Measurements from ENCODE around the gene CHD6. TPM values are rescaled to one million over a fixed set of nuclear protein-coding genes. Genes with fewer than 3 reads are reported as not detected.
A peak's percentile ranks its signal among the peaks of the same experiment; 100 is the strongest.

The CHD6 gene, protein sequence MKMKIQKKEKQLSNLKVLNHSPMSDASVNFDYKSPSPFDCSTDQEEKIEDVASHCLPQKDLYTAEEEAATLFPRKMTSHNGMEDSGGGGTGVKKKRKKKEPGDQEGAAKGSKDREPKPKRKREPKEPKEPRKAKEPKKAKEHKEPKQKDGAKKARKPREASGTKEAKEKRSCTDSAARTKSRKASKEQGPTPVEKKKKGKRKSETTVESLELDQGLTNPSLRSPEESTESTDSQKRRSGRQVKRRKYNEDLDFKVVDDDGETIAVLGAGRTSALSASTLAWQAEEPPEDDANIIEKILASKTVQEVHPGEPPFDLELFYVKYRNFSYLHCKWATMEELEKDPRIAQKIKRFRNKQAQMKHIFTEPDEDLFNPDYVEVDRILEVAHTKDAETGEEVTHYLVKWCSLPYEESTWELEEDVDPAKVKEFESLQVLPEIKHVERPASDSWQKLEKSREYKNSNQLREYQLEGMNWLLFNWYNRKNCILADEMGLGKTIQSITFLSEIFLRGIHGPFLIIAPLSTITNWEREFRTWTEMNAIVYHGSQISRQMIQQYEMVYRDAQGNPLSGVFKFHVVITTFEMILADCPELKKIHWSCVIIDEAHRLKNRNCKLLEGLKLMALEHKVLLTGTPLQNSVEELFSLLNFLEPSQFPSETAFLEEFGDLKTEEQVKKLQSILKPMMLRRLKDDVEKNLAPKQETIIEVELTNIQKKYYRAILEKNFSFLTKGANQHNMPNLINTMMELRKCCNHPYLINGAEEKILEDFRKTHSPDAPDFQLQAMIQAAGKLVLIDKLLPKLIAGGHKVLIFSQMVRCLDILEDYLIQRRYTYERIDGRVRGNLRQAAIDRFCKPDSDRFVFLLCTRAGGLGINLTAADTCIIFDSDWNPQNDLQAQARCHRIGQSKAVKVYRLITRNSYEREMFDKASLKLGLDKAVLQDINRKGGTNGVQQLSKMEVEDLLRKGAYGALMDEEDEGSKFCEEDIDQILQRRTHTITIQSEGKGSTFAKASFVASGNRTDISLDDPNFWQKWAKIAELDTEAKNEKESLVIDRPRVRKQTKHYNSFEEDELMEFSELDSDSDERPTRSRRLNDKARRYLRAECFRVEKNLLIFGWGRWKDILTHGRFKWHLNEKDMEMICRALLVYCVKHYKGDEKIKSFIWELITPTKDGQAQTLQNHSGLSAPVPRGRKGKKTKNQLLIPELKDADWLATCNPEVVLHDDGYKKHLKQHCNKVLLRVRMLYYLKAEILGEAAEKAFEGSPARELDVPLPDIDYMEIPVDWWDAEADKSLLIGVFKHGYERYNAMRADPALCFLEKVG (N-terminal part only)
- total RNA-seq (ENCODE audit: insufficient read depth, low replicate concordance), result 26.7 TPM

DNA sequence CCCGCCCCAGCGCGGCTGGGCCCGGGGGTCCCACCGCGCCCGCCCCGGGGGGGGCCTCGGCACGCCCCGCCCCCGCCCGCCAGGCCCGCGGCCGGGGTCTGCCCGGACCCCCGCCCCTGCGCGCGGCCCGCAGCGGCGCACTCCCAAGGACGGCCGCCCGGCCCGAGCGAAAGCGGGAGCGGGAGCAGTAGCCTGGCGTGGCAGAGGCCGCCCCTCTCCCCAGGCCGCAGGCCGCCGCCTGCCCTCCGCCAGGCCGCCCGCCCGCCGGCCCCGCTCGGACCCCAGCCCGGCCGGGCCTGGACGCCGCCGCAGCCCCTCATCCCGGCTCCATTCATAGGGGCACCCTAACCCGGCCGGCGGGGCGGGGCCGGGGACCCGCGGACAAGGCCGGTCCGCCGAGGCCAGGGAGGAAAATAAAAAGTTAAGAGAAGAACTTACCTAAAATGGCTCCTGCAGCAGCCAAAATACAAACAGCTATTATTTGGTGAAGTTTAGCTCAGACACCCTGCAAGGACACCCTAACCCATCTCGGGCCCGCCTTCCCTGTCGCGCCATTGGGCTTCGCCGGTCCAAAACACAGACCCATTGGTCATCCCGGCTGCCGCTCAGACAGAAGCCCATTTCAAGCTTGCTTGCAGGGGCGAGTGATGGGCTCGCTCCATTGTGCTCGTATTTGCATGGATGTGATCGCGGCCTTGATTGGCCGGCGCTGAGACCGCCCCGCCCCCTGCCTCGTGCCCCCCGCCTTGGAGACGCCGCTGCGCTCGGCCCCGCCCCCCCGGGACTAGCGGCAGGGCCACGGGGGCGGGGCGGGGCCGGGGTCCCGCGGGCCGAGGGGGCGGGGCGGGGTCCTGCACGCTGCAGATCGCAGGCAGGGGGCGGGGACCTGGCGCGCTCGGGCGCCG, at the start of gene CHD6:
TSS of gene CHD6 (minus strand) at position 476 of the 905 bp plus-strand sequence. CDS start 67,040 bp downstream, outside the sequence.
- peak; percentile 100 for DNase-seq (ENCODE audit: low spot score)

DNA sequence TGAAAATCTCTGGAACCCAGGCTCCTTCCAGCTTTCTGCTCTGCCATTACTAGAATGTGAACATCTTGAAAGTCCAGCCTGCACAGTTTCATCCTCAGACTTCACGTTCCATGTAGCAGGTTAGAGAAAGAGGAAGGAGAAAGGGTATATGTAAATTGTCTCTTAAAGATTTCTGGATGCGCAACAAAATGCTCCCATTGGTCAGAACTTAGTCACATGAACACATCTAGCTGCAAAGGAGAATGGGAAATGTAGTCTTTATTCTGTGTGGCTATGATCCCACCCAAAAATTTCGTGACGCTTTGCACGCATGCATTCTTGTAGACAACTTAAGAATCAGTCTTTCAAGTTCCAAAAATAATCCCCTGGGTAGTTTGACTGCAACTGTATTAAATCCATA, 46.4 kb upstream of the CHD6 start:
- DNase-seq (ENCODE audit: low spot score), result no peak

DNA sequence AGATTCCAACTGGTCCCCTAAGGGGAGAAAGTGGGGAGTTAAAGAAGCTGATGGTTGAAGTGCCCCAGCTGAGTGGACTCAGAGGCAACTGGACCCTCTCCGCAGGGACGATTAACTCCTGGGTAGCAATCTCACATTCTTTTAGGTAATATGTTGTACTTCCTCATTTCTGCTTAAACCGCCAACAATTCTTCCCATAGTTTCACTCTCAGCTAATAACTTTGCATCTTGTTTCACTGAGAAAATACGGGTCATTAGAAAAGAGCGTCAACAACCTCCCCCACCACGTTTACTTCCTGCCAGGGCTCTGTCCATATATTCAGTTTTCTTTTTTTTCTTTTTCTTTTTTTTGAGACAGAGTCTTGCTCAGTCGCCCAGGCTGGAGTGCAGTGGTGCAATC, 39.5 kb upstream of the CHD6 start:
- DNase-seq (ENCODE audit: low spot score), result no peak

GRCh38 chr20:41655962-41656618, 37.9 kb upstream of the CHD6 start:
- DNase-seq (ENCODE audit: low spot score), result no peak

- peak; percentile 13 for DNase-seq (ENCODE audit: low spot score)
Observed at GRCh38 chr20:41654884-41655283, 36.7 kb upstream of the CHD6 start.

DNA sequence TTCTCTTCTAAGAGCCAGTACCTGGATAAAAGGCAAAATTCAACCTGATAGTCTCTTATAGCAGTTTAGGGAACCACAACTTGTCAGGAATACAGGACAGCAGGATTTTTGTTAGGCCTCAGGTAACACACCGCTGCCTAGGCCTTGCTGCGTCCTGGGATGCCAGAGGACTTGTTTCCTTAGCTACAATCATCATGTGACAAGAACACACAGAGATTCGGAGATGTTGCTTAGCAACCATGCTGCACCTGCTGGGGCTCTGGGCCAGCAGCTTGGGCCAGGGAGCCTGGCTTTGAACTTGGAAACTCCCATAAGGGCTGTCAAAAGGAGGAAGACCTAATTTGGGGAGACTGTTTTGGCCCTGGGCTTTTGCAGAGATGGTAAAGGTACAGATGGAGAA, 36.1 kb upstream of the CHD6 start:
- no peak for DNase-seq (ENCODE audit: low spot score)

- peak; percentile 35 for DNase-seq (ENCODE audit: low spot score)
Observed at GRCh38 chr20:41650231-41650948, 32.2 kb upstream of the CHD6 start.

DNA sequence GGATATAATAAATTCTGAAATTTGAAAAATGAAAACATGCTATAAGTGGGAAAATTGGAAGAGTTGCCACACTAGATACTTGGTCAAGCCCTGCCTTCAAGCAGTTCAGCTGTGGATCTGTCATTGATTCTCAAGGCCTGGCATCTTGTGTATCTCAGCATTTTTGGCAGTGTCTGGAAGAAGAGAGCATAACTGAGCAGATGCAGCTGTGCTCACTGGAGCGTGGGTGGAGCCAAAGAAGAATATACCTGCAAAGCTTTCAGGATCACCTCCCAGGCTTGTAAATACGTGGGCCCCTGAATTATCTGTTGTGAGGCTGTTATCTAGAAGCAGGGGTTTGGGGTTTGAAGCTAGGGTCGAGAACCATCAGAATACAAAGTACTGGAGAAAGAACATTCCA, 31.3 kb upstream of the CHD6 start:
- DNase-seq (ENCODE audit: low spot score), result peak; percentile 12

DNA sequence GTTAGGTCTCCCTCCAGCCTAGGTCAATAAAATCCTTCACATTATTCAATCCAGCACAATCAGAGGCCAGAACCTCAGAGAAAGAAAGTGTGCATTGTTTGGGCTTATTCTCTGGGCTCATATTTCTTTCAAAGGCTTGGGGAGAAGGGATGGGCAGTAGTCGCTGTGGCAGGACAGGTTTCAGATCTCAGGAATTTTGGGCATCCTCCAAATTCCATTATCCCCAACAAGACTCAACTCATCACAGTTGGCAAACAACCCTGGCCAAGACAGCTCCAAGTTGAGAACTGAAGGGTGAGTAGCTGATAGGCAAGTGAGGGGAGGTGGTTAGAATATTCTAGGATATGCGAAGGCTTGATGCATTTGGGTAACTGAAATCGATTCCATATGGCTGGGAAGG, 27.2 kb upstream of the CHD6 start:
- DNase-seq (ENCODE audit: low spot score), result no peak

GRCh38 chr20:41643504-41643938, 25.3 kb upstream of the CHD6 start:
- peak; percentile 76 for DNase-seq (ENCODE audit: low spot score)

DNA sequence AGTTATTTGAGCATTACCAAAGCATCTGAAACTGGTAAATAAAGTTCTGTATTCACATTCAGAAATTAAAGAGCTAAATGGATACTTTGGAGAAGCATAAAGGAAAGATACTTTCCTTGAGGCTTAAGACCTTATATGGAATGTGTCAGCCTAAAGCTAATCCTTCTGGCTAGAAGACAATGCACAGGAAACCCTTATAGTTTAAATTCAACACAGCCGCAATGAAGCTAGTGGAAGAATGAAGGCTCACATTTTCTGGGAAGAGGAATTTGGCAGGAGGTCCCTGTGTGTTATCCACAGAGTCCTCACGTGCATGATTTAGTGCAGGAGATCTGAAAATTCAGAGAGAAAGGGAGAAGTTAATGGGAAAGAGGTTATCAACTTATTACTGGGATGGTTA, 21.5 kb upstream of the CHD6 start:
- DNase-seq (ENCODE audit: low spot score), result no peak

GRCh38 chr20:41638456-41638855, 20.3 kb upstream of the CHD6 start:
- no peak for DNase-seq (ENCODE audit: low spot score)

DNA sequence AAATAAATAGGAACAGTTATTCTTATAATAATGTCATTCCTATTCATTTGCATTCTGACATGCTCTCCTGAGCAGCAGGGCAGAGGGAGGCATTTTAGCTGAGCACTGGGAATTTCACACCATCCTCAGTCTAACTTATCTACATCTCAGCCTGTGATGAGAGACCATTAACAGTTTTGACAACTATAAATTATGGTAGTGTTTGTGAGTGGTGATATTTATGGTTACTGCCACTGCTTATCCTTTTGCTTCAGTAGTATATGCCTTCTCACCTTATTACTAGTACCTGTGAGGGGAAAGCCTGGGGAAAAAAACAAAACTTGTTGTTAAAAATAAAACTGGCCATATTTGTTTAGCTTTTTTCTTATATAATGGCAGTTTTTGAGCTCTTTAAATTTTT, 17.0 kb upstream of the CHD6 start:
- no peak for DNase-seq (ENCODE audit: low spot score)

GRCh38 chr20:41632896-41633295, 14.7 kb upstream of the CHD6 start:
- no peak for DNase-seq (ENCODE audit: low spot score)

GRCh38 chr20:41631826-41632225, 13.6 kb upstream of the CHD6 start:
- no peak for DNase-seq (ENCODE audit: low spot score)

GRCh38 chr20:41630846-41631245, 12.7 kb upstream of the CHD6 start:
- DNase-seq (ENCODE audit: low spot score), result no peak

GRCh38 chr20:41627611-41628244, 9.6 kb upstream of the CHD6 start:
- no peak for DNase-seq (ENCODE audit: low spot score)

GRCh38 chr20:41627001-41627495, 8.9 kb upstream of the CHD6 start:
- no peak for DNase-seq (ENCODE audit: low spot score)

Data from umbilical cord (tissue), 2 donors.